ENCODE results near the gene TPRA1.

DNA sequence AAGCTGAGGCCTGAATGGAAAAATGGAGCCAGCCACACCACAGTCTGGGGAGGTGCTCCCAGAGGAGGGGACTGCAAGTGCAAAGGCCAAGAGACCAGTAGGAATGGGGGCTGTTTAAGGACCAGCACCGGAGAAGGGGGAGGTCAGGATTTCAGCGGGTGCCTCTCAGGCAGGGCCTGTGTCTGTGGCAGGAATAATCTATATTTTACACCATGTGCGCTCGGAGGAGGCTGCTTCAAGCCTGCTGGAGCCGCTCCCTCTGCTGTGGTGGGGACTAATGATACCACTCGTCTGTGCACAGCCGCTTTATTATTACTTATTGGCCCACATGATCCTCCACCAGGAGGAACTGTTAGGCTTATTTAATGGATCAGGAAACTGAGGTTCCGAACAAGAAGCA, 45.3 kb downstream of the TPRA1 start:
- TF ChIP-seq, protein P1, sequence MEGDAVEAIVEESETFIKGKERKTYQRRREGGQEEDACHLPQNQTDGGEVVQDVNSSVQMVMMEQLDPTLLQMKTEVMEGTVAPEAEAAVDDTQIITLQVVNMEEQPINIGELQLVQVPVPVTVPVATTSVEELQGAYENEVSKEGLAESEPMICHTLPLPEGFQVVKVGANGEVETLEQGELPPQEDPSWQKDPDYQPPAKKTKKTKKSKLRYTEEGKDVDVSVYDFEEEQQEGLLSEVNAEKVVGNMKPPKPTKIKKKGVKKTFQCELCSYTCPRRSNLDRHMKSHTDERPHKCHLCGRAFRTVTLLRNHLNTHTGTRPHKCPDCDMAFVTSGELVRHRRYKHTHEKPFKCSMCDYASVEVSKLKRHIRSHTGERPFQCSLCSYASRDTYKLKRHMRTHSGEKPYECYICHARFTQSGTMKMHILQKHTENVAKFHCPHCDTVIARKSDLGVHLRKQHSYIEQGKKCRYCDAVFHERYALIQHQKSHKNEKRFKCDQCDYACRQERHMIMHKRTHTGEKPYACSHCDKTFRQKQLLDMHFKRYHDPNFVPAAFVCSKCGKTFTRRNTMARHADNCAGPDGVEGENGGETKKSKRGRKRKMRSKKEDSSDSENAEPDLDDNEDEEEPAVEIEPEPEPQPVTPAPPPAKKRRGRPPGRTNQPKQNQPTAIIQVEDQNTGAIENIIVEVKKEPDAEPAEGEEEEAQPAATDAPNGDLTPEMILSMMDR (conservative IDR thresholded peaks at IDR 0.05; ENCODE audit: low read depth, low read length) = no peak
- no peak for TF ChIP-seq EZH2 (IDR thresholded peaks at IDR 0.05; ENCODE audit: borderline replicate concordance, low read depth, low read length, poor library complexity, severe bottlenecking)

Measured in A673 (cell line).